ENCODE measurements around the gene ARL15.

GRCh38 chr5:54221135-54221534 is 89.2 kb downstream of the ARL15 start:
- TF ChIP-seq MAX (IDR thresholded peaks at IDR 0.05) (no peak), CTCF (IDR thresholded peaks at IDR 0.05; ENCODE audit: low read depth, low read length, missing input control) (no peak), REST (IDR thresholded peaks at IDR 0.05) (no peak), JUND (IDR thresholded peaks at IDR 0.05) (no peak), YY1 (IDR thresholded peaks at IDR 0.05) (no peak), ATF3 (IDR thresholded peaks at IDR 0.05) (no peak), EGR1 (IDR thresholded peaks at IDR 0.05; ENCODE audit: low read depth in 2 of 2) (no peak), RAD21 (IDR thresholded peaks at IDR 0.05) (no peak), ZBTB33 (IDR thresholded peaks at IDR 0.05) (no peak), RXRA (IDR thresholded peaks at IDR 0.05) (no peak), TAF1 (conservative IDR thresholded peaks at IDR 0.05) (no peak), NR2F2 (IDR thresholded peaks at IDR 0.05) (no peak), FOXA1 (IDR thresholded peaks at IDR 0.05) (no peak)

Measured in liver (tissue), 3 donors.